M059J (cell line): ENCODE data around the gene C20orf204. TPM values are rescaled to one million over a fixed set of nuclear protein-coding genes. Genes with fewer than 3 reads are reported as not detected.
A peak's percentile ranks its signal among the peaks of the same experiment; 100 is the strongest.

ENCODE experiments used
- DNase-seq: peaks from one replicate; pipeline ENCODE4 v3.0.0-alpha.2; 2012; ENCODE audit warnings: low read depth
- total RNA-seq: library from RNA; depleted of rRNA; stranded (reverse); fragments of >200 nt; shearing (Covaris generic); gene quantifications from 2 replicates; pipeline ENCODE4 v1.2.3, GENCODE V29; 2014

The C20orf204 gene
- total RNA-seq, 1 experiment from 2014 or later, result 0.02 TPM

- no peak for DNase-seq
Measured at GRCh38 chr20:64027981-64028685, 7.8 kb upstream of the C20orf204 start.

GRCh38 chr20:64029293-64030117 lies 6.5 kb upstream of the C20orf204 start:
- DNase-seq, result no peak

GRCh38 chr20:64030371-64031134 lies 5.4 kb upstream of the C20orf204 start:
- no peak for DNase-seq

- no peak for DNase-seq
Measured at GRCh38 chr20:64031822-64032314, 4.1 kb upstream of the C20orf204 start.

GRCh38 chr20:64032706-64033624 lies 3.0 kb upstream of the C20orf204 start:
- DNase-seq, result no peak

- DNase-seq, result no peak
Measured at GRCh38 chr20:64033981-64034493, 1.9 kb upstream of the C20orf204 start.

GRCh38 chr20:64035066-64035932 lies 683 bp upstream of the C20orf204 start:
- DNase-seq, result no peak

GRCh38 chr20:64036346-64037198 lies 590 bp downstream of the C20orf204 start:
- no peak for DNase-seq

- DNase-seq, result no peak
Measured at GRCh38 chr20:64037199-64037497, 1.2 kb downstream of the C20orf204 start.

- DNase-seq, result peak; percentile 40
Measured at GRCh38 chr20:64037498-64038213, 1.7 kb downstream of the C20orf204 start.

- DNase-seq, result no peak
Measured at GRCh38 chr20:64038224-64038564, 2.2 kb downstream of the C20orf204 start.

GRCh38 chr20:64038565-64039292 lies 2.7 kb downstream of the C20orf204 start:
- peak; percentile 83 for DNase-seq

- DNase-seq, result no peak
Measured at GRCh38 chr20:64039293-64040160, 3.5 kb downstream of the C20orf204 start.

GRCh38 chr20:64040231-64041039 lies 4.5 kb downstream of the C20orf204 start:
- DNase-seq, result no peak

GRCh38 chr20:64041040-64041780 lies 5.2 kb downstream of the C20orf204 start:
- no peak for DNase-seq

- DNase-seq, result no peak
Measured at GRCh38 chr20:64041781-64042053, 5.7 kb downstream of the C20orf204 start.
